Measurements from ENCODE around the gene ZNF414.

The ZNF414 gene

GRCh38 chr19:8550070-8550469 lies 36.1 kb upstream of the ZNF414 start (continued):
- TF ChIP-seq TSHZ2 (CRISPR knock-in tag; IDR thresholded peaks at IDR 0.05) (no peak), ZNF70 (CRISPR knock-in tag; IDR thresholded peaks at IDR 0.05) (no peak), PPARA (CRISPR knock-in tag; IDR thresholded peaks at IDR 0.05; ENCODE audit: borderline replicate concordance) (no peak), TOX (CRISPR knock-in tag; IDR thresholded peaks at IDR 0.05; ENCODE audit: borderline replicate concordance) (no peak), ISL1 (CRISPR knock-in tag; IDR thresholded peaks at IDR 0.05) (no peak)

DNA sequence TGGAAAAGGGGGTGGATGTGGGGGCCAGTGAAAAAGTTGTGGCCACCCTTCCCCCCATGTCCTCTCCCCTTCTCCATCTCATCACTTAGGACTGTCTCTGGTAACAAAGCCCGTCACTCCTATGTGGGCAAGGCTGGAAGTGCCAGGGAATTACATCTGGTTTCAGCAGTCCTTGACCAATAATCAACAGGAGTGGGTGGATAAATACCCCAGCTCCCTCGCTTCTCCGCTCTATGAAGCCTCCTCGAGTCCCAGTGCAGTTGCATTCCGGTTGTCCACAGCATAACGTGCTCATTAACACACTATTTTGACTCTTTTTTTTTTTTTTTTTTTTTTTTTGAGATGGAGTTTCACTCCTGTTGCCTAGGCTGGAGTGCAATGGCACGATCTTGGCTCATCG lies 31.8 kb upstream of the ZNF414 start:
- no peak for ATAC-seq
- TF ChIP-seq, protein P1, sequence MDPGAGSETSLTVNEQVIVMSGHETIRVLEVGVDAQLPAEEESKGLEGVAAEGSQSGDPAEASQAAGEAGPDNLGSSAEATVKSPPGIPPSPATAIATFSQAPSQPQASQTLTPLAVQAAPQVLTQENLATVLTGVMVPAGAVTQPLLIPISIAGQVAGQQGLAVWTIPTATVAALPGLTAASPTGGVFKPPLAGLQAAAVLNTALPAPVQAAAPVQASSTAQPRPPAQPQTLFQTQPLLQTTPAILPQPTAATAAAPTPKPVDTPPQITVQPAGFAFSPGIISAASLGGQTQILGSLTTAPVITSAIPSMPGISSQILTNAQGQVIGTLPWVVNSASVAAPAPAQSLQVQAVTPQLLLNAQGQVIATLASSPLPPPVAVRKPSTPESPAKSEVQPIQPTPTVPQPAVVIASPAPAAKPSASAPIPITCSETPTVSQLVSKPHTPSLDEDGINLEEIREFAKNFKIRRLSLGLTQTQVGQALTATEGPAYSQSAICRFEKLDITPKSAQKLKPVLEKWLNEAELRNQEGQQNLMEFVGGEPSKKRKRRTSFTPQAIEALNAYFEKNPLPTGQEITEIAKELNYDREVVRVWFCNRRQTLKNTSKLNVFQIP (CRISPR knock-in tag; IDR thresholded peaks at IDR 0.05; ENCODE audit: borderline replicate concordance, low read depth): no peak
- TF ChIP-seq ISL1 (CRISPR knock-in tag; IDR thresholded peaks at IDR 0.05) (no peak), ZNF8 (CRISPR knock-in tag; IDR thresholded peaks at IDR 0.05) (no peak), TSHZ2 (CRISPR knock-in tag; IDR thresholded peaks at IDR 0.05) (no peak), ESRRG (CRISPR knock-in tag; IDR thresholded peaks at IDR 0.05) (no peak), SNAI2 (CRISPR knock-in tag; IDR thresholded peaks at IDR 0.05) (no peak), ZNF565 (CRISPR knock-in tag; conservative IDR thresholded peaks at IDR 0.05; ENCODE audit: low read depth) (no peak), ZFP3 (CRISPR knock-in tag; IDR thresholded peaks at IDR 0.05) (no peak), TCF4 (CRISPR knock-in tag; IDR thresholded peaks at IDR 0.05; ENCODE audit: borderline replicate concordance) (no peak), ZFP30 (CRISPR knock-in tag; IDR thresholded peaks at IDR 0.05) (no peak), RARB (CRISPR knock-in tag; IDR thresholded peaks at IDR 0.05) (no peak), ZC3H10 (CRISPR knock-in tag; IDR thresholded peaks at IDR 0.05) (no peak)

GRCh38 chr19:8544168-8544567 lies 30.2 kb upstream of the ZNF414 start:
- ATAC-seq: no peak
- TF ChIP-seq, protein P1 (CRISPR knock-in tag; IDR thresholded peaks at IDR 0.05; ENCODE audit: borderline replicate concordance, low read depth): no peak
- TF ChIP-seq RARB (CRISPR knock-in tag; IDR thresholded peaks at IDR 0.05): no peak
- TF ChIP-seq OSR1 (CRISPR knock-in tag; IDR thresholded peaks at IDR 0.05): no peak
- no peak for TF ChIP-seq ESRRG (CRISPR knock-in tag; IDR thresholded peaks at IDR 0.05)
- no peak for TF ChIP-seq CREB5 (CRISPR knock-in tag; IDR thresholded peaks at IDR 0.05; ENCODE audit: low read depth)
- TF ChIP-seq PPARA (CRISPR knock-in tag; IDR thresholded peaks at IDR 0.05; ENCODE audit: borderline replicate concordance): no peak
- no peak for TF ChIP-seq SNAI2 (CRISPR knock-in tag; IDR thresholded peaks at IDR 0.05)
- no peak for TF ChIP-seq ARNTL (CRISPR knock-in tag; IDR thresholded peaks at IDR 0.05; ENCODE audit: borderline replicate concordance, low read depth)
- no peak for TF ChIP-seq GLIS3 (CRISPR knock-in tag; IDR thresholded peaks at IDR 0.05)
- TF ChIP-seq PATZ1 (CRISPR knock-in tag; IDR thresholded peaks at IDR 0.05; ENCODE audit: borderline replicate concordance): no peak
- TF ChIP-seq CSDC2 (CRISPR knock-in tag; IDR thresholded peaks at IDR 0.05): no peak
- no peak for TF ChIP-seq CSRNP3 (CRISPR knock-in tag; IDR thresholded peaks at IDR 0.05)

Measured in SK-N-SH treated with all-trans-retinoic acid at 6 μM for 48 hours (cell line).